Gastroesophageal sphincter (tissue), 4 donors: ENCODE data around the gene YY1. TPM values are rescaled to one million over a fixed set of nuclear protein-coding genes. Genes with fewer than 3 reads are reported as not detected.

ENCODE experiments used
- ATAC-seq: fragments of 150-250 bp; one replicate; pipeline ENCODE4 v1.9.1; 2016; ENCODE audit warnings: mild to moderate bottlenecking, moderate library complexity
- H3K27ac ChIP-seq, 4 donors: fragments of 200-600 bp; sonication (generic) in 3 of 4; 1 replicate in 3 of 4; 2 replicates in 1 of 4; pipeline ENCODE4 v1.5.1; 2016 to 2019
- H3K27me3 ChIP-seq: fragments of 200-600 bp; sonication (generic); one replicate; pipeline ENCODE4 v1.5.1; 2019
- H3K36me3 ChIP-seq, 2 donors: fragments of 200-600 bp; sonication (generic); one replicate each; pipeline ENCODE4 v1.5.1; 2019; ENCODE audit warnings: control low read depth in 1 of 2
- H3K4me1 ChIP-seq, 3 donors: fragments of 200-600 bp; sonication (generic); 1 replicate in 2 of 3; 2 replicates in 1 of 3; pipeline ENCODE4 v1.5.1; 2016 to 2019; ENCODE audit warnings: control low read depth in 2 of 3
- H3K4me3 ChIP-seq, 2 donors: fragments of 200-600 bp; sonication (generic); one replicate each; pipeline ENCODE4 v1.5.1; 2019; ENCODE audit warnings: mild to moderate bottlenecking in 1 of 2, moderate library complexity in 1 of 2
- H3K9me3 ChIP-seq, 3 donors: fragments of 200-600 bp; sonication (generic); one replicate each; pipeline ENCODE4 v1.5.1; 2017 to 2019; ENCODE audit warnings: control low read depth in 2 of 3
- CTCF ChIP-seq, 4 experiments: fragments of 200-600 bp in 2 of 4; fragments of 450-650 bp in 2 of 4; sonication (generic) in 1 of 4; IDR thresholded peaks; one replicate each; pipeline ENCODE4 v1.5.1; 2017 to 2019; ENCODE audit warnings: antibody characterized with exemption in 4 of 4, mild to moderate bottlenecking in 2 of 4, moderate library complexity in 2 of 4
- EP300 ChIP-seq: sonication (generic); formaldehyde crosslinking; IDR thresholded peaks from one replicate; pipeline ENCODE4 v1.6.1; 2017; ENCODE audit warnings: antibody characterized with exemption, mild to moderate bottlenecking
- POLR2A ChIP-seq, 2 donors: fragments of 450-650 bp; IDR thresholded peaks; one replicate each; pipeline ENCODE4 v1.6.1; 2017; ENCODE audit warnings: antibody characterized with exemption in 2 of 2, mild to moderate bottlenecking in 2 of 2, moderate library complexity in 1 of 2
- POLR2AphosphoS5 ChIP-seq: sonication (generic); formaldehyde crosslinking; IDR thresholded peaks from one replicate; pipeline ENCODE4 v1.6.1; 2017; ENCODE audit warnings: antibody characterized with exemption
- WGBS, 2 donors: methylation state at CpG; one replicate each; pipeline ENCODE4 v1.1.5; 2018; ENCODE audit warnings: low coverage in 1 of 2; 5-methylcytosine and 5-hydroxymethylcytosine counted together
- total RNA-seq, 4 donors: library from RNA; depleted of rRNA; stranded (reverse); fragments of >200 nt; gene quantifications; one replicate each; pipeline ENCODE4 v1.1.0, GENCODE V29; 2016

Gene YY1
- total RNA-seq, 4 donors from 2014 or later: 55.1 to 76.3 (median 62.5) TPM

DNA sequence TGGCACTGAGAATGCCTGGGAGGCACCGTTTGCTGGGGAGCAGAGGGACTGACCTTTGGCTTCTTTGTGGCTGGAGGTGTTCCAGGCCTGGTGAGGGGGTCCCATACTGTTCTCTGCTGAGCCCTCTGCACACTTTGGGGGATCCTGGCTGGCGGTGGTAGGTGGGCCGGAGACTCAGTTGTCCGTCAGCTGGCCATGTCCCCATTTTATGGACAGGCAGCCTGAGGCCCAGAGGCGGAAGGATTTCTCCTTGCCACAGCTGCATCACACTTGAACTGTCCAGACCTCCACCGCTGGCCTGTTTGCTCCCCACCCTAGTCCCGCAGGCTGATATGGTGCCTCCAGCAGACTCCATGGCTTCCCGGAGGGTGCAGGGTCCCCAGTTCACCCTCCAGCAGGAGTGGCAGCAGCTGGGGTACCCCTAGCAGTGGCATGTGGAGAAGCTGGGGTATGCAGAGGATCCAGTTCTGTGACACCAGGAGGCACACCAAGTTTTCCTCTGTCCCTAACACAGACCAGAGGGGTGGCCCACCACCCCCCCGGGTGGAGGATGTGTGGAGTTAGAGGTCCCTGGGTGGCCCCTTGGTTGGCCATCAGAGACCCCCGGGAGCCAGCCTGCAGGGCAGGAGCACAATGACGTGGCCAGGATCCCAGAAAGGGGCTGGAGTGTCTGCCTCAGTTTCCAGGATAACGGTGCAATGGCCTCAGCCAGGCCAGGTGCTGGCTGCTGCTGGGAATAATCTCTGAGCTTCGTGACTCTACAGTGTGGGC lies 52.5 kb downstream of the YY1 start:
- no peaks in the 10 kb centered on the region for H3K27me3 ChIP-seq
- H3K4me3 ChIP-seq: no peak overlapping the region
- TF ChIP-seq EP300 (no peak), POLR2AphosphoS5 (no peak), POLR2A (IDR thresholded peaks at IDR 0.05) (no peak), CTCF (IDR thresholded peaks at IDR 0.05) (no peak)
- no peak overlapping the region for H3K27ac ChIP-seq
- 63 to 93% methylated on average over 3 of the region's 13 CpGs for WGBS, 2 donors
- H3K4me1 ChIP-seq: peaks cover 0 to 49% (median 2%) of the 10 kb centered on the region in 3 donors
- no peaks in the 10 kb centered on the region for H3K9me3 ChIP-seq
- no peak for ATAC-seq
- H3K36me3 ChIP-seq: peaks cover 0 to 45% of the 10 kb centered on the region in 2 donors

- Histone ChIP-seq H3K36me3 (peaks cover 0 to 45% of the 10 kb centered on the region in 2 donors), H3K4me1 (peaks cover 0 to 53% (median 9%) of the 10 kb centered on the region in 3 donors), H3K4me3 (no peak overlapping the region), H3K27ac (no peak overlapping the region), H3K27me3 (no peaks in the 10 kb centered on the region), H3K9me3 (no peaks in the 10 kb centered on the region)
- TF ChIP-seq POLR2A (IDR thresholded peaks at IDR 0.05) (no peak), POLR2AphosphoS5 (no peak), EP300 (no peak), CTCF (IDR thresholded peaks at IDR 0.05) (no peak)
- ATAC-seq: no peak
- 93 to 99% methylated on average over 14 of the region's 61 CpGs for WGBS, 2 donors
Observed at GRCh38 chr14:100292301-100292775, 53.4 kb downstream of the YY1 start.

- H3K27ac ChIP-seq: peak overlapping the region in 1 of 4 donors; percentile 82
- H3K27me3 ChIP-seq: no peaks in the 10 kb centered on the region
- H3K9me3 ChIP-seq: no peaks in the 10 kb centered on the region
- 100% methylated on average over 2 of the region's 42 CpGs; no CpG with 5 or more reads in 1 of the 2 donors for WGBS, 2 donors
- no peak for ATAC-seq
- TF ChIP-seq POLR2AphosphoS5 (no peak), EP300 (no peak), POLR2A (IDR thresholded peaks at IDR 0.05) (no peak), CTCF (IDR thresholded peaks at IDR 0.05) (no peak)
- H3K4me1 ChIP-seq: peaks cover 0 to 59% (median 15%) of the 10 kb centered on the region in 3 donors
- H3K36me3 ChIP-seq: peaks cover 0 to 45% of the 10 kb centered on the region in 2 donors
- no peak overlapping the region for H3K4me3 ChIP-seq
Observed at GRCh38 chr14:100292776-100293461, 54.0 kb downstream of the YY1 start.

- 65 to 68% methylated on average over 6 of the region's 14 CpGs for WGBS, 2 donors
- peak overlapping the region in 2 of 4 donors; percentile 77 to 82 for H3K27ac ChIP-seq
- no peaks in the 10 kb centered on the region for H3K9me3 ChIP-seq
- ATAC-seq: no peak
- TF ChIP-seq POLR2A (IDR thresholded peaks at IDR 0.05) (no peak), CTCF (IDR thresholded peaks at IDR 0.05) (no peak), EP300 (no peak), POLR2AphosphoS5 (no peak)
- no peak overlapping the region for H3K4me3 ChIP-seq
- peaks cover 0 to 67% (median 17%) of the 10 kb centered on the region in 3 donors for H3K4me1 ChIP-seq
- H3K27me3 ChIP-seq: no peaks in the 10 kb centered on the region
- H3K36me3 ChIP-seq: peaks cover 0 to 51% of the 10 kb centered on the region in 2 donors
Observed at GRCh38 chr14:100293497-100294212, 54.7 kb downstream of the YY1 start.
